Stimulated activated CD4-positive, alpha-beta T cell treated with anti-CD3 and anti-CD28 coated beads, TNF-alpha, amount 100 ng/mL, for 48 hours (primary cell): ENCODE results near the gene ZBTB3.
"Not testable (repeated sequence)": the region's sequence is repeated elsewhere in the genome, so short reads cannot be mapped to it uniquely, and the experiment has no call there.

Source experiments
- DNase-seq, 3 donors: peaks; one replicate each; pipeline ENCODE4 v3.0.0-alpha.2; 2020; ENCODE audit warnings: low read depth in 3 of 3

The ZBTB3 gene

GRCh38 chr11:62716206-62716605 lies 37.8 kb downstream of the ZBTB3 start:
- no peak for DNase-seq

GRCh38 chr11:62715150-62716130 lies 38.5 kb downstream of the ZBTB3 start:
- DNase-seq: no peak

GRCh38 chr11:62713343-62713742 lies 40.6 kb downstream of the ZBTB3 start:
- DNase-seq: no peak

GRCh38 chr11:62712861-62713260 lies 41.1 kb downstream of the ZBTB3 start:
- DNase-seq: no peak

GRCh38 chr11:62712276-62712812 lies 41.6 kb downstream of the ZBTB3 start:
- no peak for DNase-seq

GRCh38 chr11:62710001-62710345 lies 44.0 kb downstream of the ZBTB3 start:
- no peak for DNase-seq

GRCh38 chr11:62709247-62710000 lies 44.5 kb downstream of the ZBTB3 start:
- peak; percentile 88 to 95 (median 92) for DNase-seq

GRCh38 chr11:62708793-62709192 lies 45.2 kb downstream of the ZBTB3 start:
- peak in 1 of 3 donors; percentile 29 for DNase-seq

- no peak for DNase-seq
Measured at GRCh38 chr11:62708392-62708791, 45.6 kb downstream of the ZBTB3 start.

GRCh38 chr11:62707277-62707861 lies 46.6 kb downstream of the ZBTB3 start, which contains the start of the genes BSCL2 and GNG3:
Gene BSCL2 (minus strand): TSS chr11:62707424. CDS start chr11:62707195, 229 bp downstream.
Gene GNG3 (plus strand): TSS chr11:62707676. CDS start chr11:62708296, 620 bp downstream.
- no peak for DNase-seq

GRCh38 chr11:62706850-62707247 lies 47.1 kb downstream of the ZBTB3 start:
- DNase-seq: no peak

- DNase-seq: peak; percentile 87 to 94 (median 91)
Measured at GRCh38 chr11:62705880-62706849, 47.8 kb downstream of the ZBTB3 start.

- DNase-seq: no peak
Measured at GRCh38 chr11:62705413-62705812, 48.5 kb downstream of the ZBTB3 start.

GRCh38 chr11:62703921-62704320 lies 50.0 kb downstream of the ZBTB3 start:
- DNase-seq: not testable (repeated sequence)

GRCh38 chr11:62702246-62702645 lies 51.7 kb downstream of the ZBTB3 start:
- no peak for DNase-seq
